ENCODE data around the gene RBBP4.

DNA sequence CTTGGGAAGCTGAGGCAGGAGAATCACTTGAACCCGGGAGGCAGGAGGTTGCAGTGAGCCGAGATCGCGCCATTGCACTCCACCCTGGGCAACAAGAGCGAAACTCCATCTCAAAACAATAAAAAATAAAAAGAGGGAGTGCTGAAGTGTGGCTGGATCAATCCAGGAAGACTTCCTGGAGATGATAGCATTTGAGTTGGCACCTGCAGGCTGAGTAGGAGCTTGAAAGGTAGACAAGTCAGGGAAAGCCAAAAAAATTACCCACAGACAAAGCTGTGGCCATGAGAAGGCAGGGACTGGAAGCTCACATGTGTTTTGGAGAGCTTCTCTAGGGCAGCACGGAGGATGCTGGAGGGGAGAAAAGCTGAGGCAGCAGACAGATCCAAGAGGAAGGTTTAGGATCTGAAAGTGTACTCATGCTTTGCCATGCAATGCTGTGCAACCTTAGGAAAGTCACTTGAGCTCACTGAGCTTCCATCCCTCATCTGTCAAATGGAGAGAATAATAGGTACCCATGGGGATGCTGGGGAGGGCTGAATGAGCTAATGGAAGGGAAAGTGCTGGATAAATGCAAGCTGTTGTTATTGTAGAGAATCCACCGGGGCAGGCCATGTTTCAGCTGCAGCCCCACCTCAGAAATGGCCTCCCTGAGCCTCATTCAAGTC is 77.5 kb downstream of the RBBP4 start:
- TF ChIP-seq EZH2 (IDR thresholded peaks at IDR 0.05; ENCODE audit: borderline replicate concordance, insufficient read depth, low read length, poor library complexity, severe bottlenecking) = no peak
- TF ChIP-seq, protein P1, sequence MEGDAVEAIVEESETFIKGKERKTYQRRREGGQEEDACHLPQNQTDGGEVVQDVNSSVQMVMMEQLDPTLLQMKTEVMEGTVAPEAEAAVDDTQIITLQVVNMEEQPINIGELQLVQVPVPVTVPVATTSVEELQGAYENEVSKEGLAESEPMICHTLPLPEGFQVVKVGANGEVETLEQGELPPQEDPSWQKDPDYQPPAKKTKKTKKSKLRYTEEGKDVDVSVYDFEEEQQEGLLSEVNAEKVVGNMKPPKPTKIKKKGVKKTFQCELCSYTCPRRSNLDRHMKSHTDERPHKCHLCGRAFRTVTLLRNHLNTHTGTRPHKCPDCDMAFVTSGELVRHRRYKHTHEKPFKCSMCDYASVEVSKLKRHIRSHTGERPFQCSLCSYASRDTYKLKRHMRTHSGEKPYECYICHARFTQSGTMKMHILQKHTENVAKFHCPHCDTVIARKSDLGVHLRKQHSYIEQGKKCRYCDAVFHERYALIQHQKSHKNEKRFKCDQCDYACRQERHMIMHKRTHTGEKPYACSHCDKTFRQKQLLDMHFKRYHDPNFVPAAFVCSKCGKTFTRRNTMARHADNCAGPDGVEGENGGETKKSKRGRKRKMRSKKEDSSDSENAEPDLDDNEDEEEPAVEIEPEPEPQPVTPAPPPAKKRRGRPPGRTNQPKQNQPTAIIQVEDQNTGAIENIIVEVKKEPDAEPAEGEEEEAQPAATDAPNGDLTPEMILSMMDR (IDR thresholded peaks at IDR 0.05; ENCODE audit: poor library complexity, severe bottlenecking) = no peak
